ENCODE measurements around the gene CORO1C. TPM values are rescaled to one million over a fixed set of nuclear protein-coding genes. Genes with fewer than 3 reads are reported as not detected.

The CORO1C gene
- total RNA-seq, 4 donors from 2014 or later: 24.7 to 47.6 (median 30.9) TPM

GRCh38 chr12:108765289-108765764 is 34.0 kb upstream of the CORO1C start:
- H3K27ac ChIP-seq: no peak overlapping the region
- H3K27me3 ChIP-seq: no peaks in the 10 kb centered on the region
- no peaks in the 10 kb centered on the region for H3K9me3 ChIP-seq
- peaks cover 0 to 5% of the 10 kb centered on the region in 2 donors for H3K4me1 ChIP-seq
- TF ChIP-seq POLR2A (IDR thresholded peaks at IDR 0.05): no peak
- TF ChIP-seq, protein P1, sequence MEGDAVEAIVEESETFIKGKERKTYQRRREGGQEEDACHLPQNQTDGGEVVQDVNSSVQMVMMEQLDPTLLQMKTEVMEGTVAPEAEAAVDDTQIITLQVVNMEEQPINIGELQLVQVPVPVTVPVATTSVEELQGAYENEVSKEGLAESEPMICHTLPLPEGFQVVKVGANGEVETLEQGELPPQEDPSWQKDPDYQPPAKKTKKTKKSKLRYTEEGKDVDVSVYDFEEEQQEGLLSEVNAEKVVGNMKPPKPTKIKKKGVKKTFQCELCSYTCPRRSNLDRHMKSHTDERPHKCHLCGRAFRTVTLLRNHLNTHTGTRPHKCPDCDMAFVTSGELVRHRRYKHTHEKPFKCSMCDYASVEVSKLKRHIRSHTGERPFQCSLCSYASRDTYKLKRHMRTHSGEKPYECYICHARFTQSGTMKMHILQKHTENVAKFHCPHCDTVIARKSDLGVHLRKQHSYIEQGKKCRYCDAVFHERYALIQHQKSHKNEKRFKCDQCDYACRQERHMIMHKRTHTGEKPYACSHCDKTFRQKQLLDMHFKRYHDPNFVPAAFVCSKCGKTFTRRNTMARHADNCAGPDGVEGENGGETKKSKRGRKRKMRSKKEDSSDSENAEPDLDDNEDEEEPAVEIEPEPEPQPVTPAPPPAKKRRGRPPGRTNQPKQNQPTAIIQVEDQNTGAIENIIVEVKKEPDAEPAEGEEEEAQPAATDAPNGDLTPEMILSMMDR (IDR thresholded peaks at IDR 0.05 in 4 of 5, conservative IDR thresholded peaks at IDR 0.05 in 1 of 5): no peak
- no peak for ATAC-seq
- in situ Hi-C loops (cut with MboI; ENCODE audit: low sequenced_read_pairs in 4 of 4) (loop anchor here in 2 of 4 donors (25.0 kb wide), 1 partner anchor 197 kb away; no protein-coding TSS in a partner anchor), intact Hi-C loops (cut with DNase I; ENCODE audit: low total_unique reads) (no loop called here)
- DNase-seq: no peak
- no peaks in the 10 kb centered on the region for H3K36me3 ChIP-seq
- H3K4me3 ChIP-seq: no peak overlapping the region

DNA sequence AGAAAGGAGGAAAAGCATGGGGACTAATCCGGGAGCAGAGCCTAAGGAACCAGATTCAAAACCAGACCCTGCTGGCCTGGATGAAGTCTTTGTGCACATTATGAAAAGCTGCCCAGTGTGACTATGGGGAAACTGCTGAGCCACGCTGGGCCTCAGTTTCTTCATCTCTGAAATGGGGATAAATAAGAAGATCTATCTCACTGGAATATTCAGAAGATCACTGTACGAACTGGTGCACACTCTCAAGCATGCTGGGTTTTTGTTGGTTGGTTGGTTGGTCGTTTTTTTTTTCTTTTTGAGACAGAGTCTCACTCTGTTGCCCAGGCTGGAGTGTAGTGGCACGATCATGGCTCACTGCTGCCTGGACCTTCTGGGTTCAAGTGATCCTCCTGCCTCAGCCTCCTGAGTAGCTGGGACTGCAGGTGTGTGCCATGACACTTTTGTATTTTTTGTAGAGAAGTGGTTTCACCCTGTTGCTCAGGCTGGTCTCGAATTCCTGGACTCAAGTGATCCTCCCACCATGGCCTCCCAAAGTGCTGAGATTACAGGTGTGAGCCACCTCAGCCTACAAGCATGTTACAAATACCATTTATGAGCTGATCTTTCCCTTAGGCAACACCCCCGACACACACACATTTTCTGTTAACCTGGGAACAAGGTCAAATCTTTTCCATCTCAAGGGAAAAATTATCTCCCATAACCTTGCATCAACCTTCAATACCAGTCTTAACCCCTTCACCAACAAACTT is 33.4 kb upstream of the CORO1C start:
- no peaks in the 10 kb centered on the region for H3K36me3 ChIP-seq
- H3K9me3 ChIP-seq: no peaks in the 10 kb centered on the region
- intact Hi-C loops (cut with DNase I; ENCODE audit: low total_unique reads) (no loop called here), in situ Hi-C loops (cut with MboI; ENCODE audit: low sequenced_read_pairs in 4 of 4) (loop anchor here in 2 of 4 donors (25.0 kb wide), 1 partner anchor 198 kb away; no protein-coding TSS in a partner anchor)
- no peaks in the 10 kb centered on the region for H3K27me3 ChIP-seq
- H3K4me3 ChIP-seq: no peak overlapping the region
- DNase-seq: no peak
- TF ChIP-seq, protein P1 (IDR thresholded peaks at IDR 0.05 in 4 of 5, conservative IDR thresholded peaks at IDR 0.05 in 1 of 5): no peak
- TF ChIP-seq POLR2A (IDR thresholded peaks at IDR 0.05): no peak
- ATAC-seq: no peak
- H3K27ac ChIP-seq: no peak overlapping the region
- H3K4me1 ChIP-seq: no peaks in the 10 kb centered on the region

DNA sequence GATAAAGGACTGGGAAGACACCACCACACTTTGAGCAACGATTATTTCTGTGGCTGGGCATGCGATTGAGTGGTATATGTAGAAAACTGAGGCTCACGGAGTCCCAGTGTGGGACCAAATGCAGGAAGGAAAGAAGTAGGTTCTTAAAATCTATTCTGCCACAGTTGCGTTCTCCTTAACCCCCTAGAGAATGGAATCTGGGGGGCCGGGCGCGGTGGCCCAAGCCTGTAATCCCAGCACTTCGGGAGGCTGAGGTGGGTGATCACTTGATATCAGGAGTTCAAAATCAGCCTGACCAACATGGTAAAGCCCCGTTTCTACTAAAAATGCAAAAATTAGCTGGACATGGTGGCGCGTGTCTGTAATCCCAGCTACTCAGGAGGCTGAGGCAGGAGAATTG is 29.9 kb upstream of the CORO1C start:
- no peaks in the 10 kb centered on the region for H3K27me3 ChIP-seq
- ATAC-seq: no peak
- intact Hi-C loops (cut with DNase I; ENCODE audit: low total_unique reads) (no loop called here), in situ Hi-C loops (cut with MboI; ENCODE audit: low sequenced_read_pairs in 4 of 4) (loop anchor here in 2 of 4 donors (25.0 kb wide), 1 partner anchor 201 kb away; no protein-coding TSS in a partner anchor)
- no peaks in the 10 kb centered on the region for H3K4me1 ChIP-seq
- no peak overlapping the region for H3K27ac ChIP-seq
- H3K36me3 ChIP-seq: no peaks in the 10 kb centered on the region
- DNase-seq: no peak
- H3K4me3 ChIP-seq: no peak overlapping the region
- H3K9me3 ChIP-seq: no peaks in the 10 kb centered on the region
- TF ChIP-seq, protein P1 (IDR thresholded peaks at IDR 0.05 in 4 of 5, conservative IDR thresholded peaks at IDR 0.05 in 1 of 5): no peak
- TF ChIP-seq POLR2A (IDR thresholded peaks at IDR 0.05): no peak

DNA sequence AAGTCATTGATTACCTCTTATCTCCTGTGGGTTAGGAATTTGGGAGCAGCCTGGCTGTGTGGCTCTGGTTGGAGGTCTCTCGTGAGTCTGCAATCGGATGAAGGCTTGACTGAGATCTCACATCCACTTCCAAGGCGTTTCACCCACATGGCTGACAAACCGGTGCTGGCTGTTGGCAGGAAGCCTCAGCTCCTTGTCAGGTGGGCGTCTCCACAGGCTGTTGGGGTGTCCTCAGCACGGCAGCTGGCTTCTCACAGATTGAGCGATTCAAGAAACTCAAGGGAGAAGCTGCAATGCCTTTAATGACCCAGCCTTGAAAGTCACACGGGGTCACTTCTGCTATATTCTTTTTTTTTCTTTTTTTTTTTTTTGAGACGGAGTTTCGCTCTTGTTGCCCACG is 28.6 kb upstream of the CORO1C start:
- no peak for ATAC-seq
- Histone ChIP-seq H3K4me3 (no peak overlapping the region), H3K27ac (no peak overlapping the region), H3K9me3 (no peaks in the 10 kb centered on the region), H3K4me1 (no peaks in the 10 kb centered on the region), H3K36me3 (no peaks in the 10 kb centered on the region), H3K27me3 (no peaks in the 10 kb centered on the region)
- TF ChIP-seq POLR2A (IDR thresholded peaks at IDR 0.05): no peak
- TF ChIP-seq, protein P1 (IDR thresholded peaks at IDR 0.05 in 4 of 5, conservative IDR thresholded peaks at IDR 0.05 in 1 of 5): no peak
- in situ Hi-C loops (cut with MboI; ENCODE audit: low sequenced_read_pairs in 4 of 4) (loop anchor here in 2 of 4 donors (25.0 kb wide), 1 partner anchor 202 kb away; no protein-coding TSS in a partner anchor), intact Hi-C loops (cut with DNase I; ENCODE audit: low total_unique reads) (no loop called here)
- DNase-seq: no peak
